ENCODE results near the gene PIK3R1. TPM values are rescaled to one million over a fixed set of nuclear protein-coding genes. Genes with fewer than 3 reads are reported as not detected.

Gene PIK3R1
- total RNA-seq, 1 experiment from 2014 or later: 11.3 TPM

DNA sequence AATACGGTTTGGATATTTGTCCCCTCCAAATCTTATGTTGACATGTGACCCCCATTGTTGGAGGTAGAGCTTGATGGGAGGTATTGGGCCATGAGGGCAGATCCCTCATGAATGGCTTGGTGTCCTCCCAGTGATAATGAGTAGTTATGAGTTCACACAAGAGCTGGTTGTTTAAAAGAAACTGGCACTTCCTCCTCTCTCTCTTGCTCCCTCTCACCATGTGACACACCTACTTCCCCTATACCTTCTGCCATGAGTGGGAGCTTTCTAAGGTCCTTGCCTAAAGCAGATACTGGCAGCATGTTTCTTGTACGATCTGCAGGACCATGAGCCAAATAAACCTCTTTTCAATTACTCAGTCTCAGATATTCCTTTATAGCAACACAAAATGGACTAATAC lies 132.0 kb downstream of the PIK3R1 start:
- H3K27ac Mint-ChIP-seq: no peak overlapping the region
- Histone ChIP-seq H3K14ac (ENCODE audit: insufficient read depth, low read length) (no peak overlapping the region), H3K56ac (ENCODE audit: insufficient read length, low read depth, low read length) (no peak overlapping the region), H3K9ac (ENCODE audit: extremely low read depth, insufficient read length, low read length) (no peak overlapping the region), H2BK12ac (ENCODE audit: insufficient read length, low read depth, low read length) (no peak overlapping the region), H2AFZ (ENCODE audit: low read length) (no peak overlapping the region), H3K79me1 (ENCODE audit: insufficient read depth, low read depth, low read length, poor library complexity, severe bottlenecking) (no peaks in the 10 kb centered on the region), H3K79me2 (ENCODE audit: insufficient read depth, low read length) (no peaks in the 10 kb centered on the region), H2BK20ac (ENCODE audit: low read depth, low read length, poor library complexity, severe bottlenecking) (no peak overlapping the region), H3K4me2 (ENCODE audit: insufficient read depth, insufficient read length, low read length) (no peak overlapping the region), H2BK120ac (ENCODE audit: low read depth, low read length, poor library complexity, severe bottlenecking) (no peak overlapping the region), H3K27ac (ENCODE audit: insufficient read length, low read depth, low read length) (no peak overlapping the region), H4K8ac (replicated peaks; ENCODE audit: insufficient read length, low read depth, low read length) (no peak overlapping the region), H3K9me3 (ENCODE audit: control insufficient read depth, low read depth, low read length) (no peaks in the 10 kb centered on the region), H4K5ac (ENCODE audit: insufficient read length, low read depth, low read length) (no peak overlapping the region), H2AK5ac (ENCODE audit: insufficient read length, low read length) (no peak overlapping the region), H2BK15ac (ENCODE audit: low read depth, low read length) (no peak overlapping the region), H3K4ac (ENCODE audit: low read depth, low read length) (no peak overlapping the region), H3K18ac (ENCODE audit: insufficient read length, low read depth, low read length) (no peak overlapping the region), H3K23ac (ENCODE audit: insufficient read length, low read depth, low read length) (no peak overlapping the region), H4K20me1 (ENCODE audit: control insufficient read depth, insufficient read depth, insufficient read length) (no peaks in the 10 kb centered on the region), H3T11ph (ENCODE audit: low read length) (no peak overlapping the region), H4K91ac (ENCODE audit: insufficient read length, low read depth, low read length) (no peak overlapping the region), H2BK5ac (ENCODE audit: insufficient read length, low read length) (no peak overlapping the region), H3K27me3 (ENCODE audit: insufficient read depth, low read length) (no peaks in the 10 kb centered on the region), H3K23me2 (ENCODE audit: insufficient read length, low read depth, low read length, poor library complexity, severe bottlenecking) (no peaks in the 10 kb centered on the region), H3K4me1 (ENCODE audit: insufficient read depth, low read length) (no peaks in the 10 kb centered on the region; the same call in 1 of the 2 replicates)
- WGBS (ENCODE audit: extremely low coverage, insufficient read length, low lambda C conversion rate): no CpG with 5 or more reads among the region's 2 CpGs
- H3K27me3 Mint-ChIP-seq (ENCODE audit: low read depth): no peaks in the 10 kb centered on the region
- no peak for DNase-seq
- TF ChIP-seq, protein P1, sequence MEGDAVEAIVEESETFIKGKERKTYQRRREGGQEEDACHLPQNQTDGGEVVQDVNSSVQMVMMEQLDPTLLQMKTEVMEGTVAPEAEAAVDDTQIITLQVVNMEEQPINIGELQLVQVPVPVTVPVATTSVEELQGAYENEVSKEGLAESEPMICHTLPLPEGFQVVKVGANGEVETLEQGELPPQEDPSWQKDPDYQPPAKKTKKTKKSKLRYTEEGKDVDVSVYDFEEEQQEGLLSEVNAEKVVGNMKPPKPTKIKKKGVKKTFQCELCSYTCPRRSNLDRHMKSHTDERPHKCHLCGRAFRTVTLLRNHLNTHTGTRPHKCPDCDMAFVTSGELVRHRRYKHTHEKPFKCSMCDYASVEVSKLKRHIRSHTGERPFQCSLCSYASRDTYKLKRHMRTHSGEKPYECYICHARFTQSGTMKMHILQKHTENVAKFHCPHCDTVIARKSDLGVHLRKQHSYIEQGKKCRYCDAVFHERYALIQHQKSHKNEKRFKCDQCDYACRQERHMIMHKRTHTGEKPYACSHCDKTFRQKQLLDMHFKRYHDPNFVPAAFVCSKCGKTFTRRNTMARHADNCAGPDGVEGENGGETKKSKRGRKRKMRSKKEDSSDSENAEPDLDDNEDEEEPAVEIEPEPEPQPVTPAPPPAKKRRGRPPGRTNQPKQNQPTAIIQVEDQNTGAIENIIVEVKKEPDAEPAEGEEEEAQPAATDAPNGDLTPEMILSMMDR (conservative IDR thresholded peaks at IDR 0.05): no peak
- H3K4me3 Mint-ChIP-seq: no peak overlapping the region
- H3K4me1 Mint-ChIP-seq: peaks cover 2 to 6% of the 10 kb centered on the region in 2 experiments; a peak in 2 of 4 replicates
- H3K36me3 Mint-ChIP-seq (ENCODE audit: insufficient read depth in 1 of 3, low read depth in 3 of 3): peaks cover 0 to 9% (median 4%) of the 10 kb centered on the region in 3 experiments; a peak in 4 of 7 replicates
- peaks cover 7 to 8% of the 10 kb centered on the region in 2 experiments; a peak in 3 of 5 replicates for H3K9me3 Mint-ChIP-seq

Data from H9 (cell line).